GM12875 (cell line): ENCODE data around the gene CCR2.

Source experiments
- H3K4me3 ChIP-seq: one replicate; pipeline ENCODE4 v1.5.1; 2011; ENCODE audit warnings: low read depth, low read length, control low read depth
- CTCF ChIP-seq: IDR thresholded peaks from 2 replicates; pipeline ENCODE4 v1.5.1; 2011; ENCODE audit warnings: low read depth, mild to moderate bottlenecking, control low read depth, inconsistent platforms, low read length, moderate library complexity, borderline replicate concordance; ENCODE audit not compliant: insufficient read depth

The CCR2 gene

GRCh38 chr3:46353647-46354410, at the start of gene CCR2:
Gene CCR2 (plus strand): TSS chr3:46354111. CDS start chr3:46357528, 3,417 bp downstream.
- no peak within 1 kb of the TSS for H3K4me3 ChIP-seq
- TF ChIP-seq CTCF, result no peak

GRCh38 chr3:46304739-46305138, 49.2 kb upstream of the CCR2 start:
- H3K4me3 ChIP-seq, result no peak overlapping the region
- TF ChIP-seq CTCF, result no peak

GRCh38 chr3:46312991-46313390, 40.9 kb upstream of the CCR2 start:
- H3K4me3 ChIP-seq, result no peak overlapping the region
- TF ChIP-seq CTCF, result no peak

DNA sequence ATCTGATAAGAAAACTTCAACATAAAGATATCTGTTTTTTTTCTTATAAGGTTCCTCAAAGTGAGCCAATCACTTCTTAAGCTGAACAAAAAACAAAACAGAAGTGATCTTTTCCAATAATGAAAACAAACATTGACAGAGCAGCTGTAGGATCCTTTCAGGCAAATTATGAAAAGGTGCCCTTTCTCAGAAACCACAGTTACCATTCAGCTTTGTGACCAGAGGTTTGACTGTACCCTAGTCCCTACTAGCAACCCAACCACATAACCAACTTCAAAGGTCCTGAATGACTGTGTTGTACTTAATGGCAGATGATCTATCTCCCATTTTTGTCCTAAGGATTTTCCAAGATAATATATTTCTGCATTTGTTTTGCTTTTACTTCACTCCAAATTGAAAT, 39.4 kb upstream of the CCR2 start:
- H3K4me3 ChIP-seq, result no peak overlapping the region
- TF ChIP-seq CTCF, result no peak

GRCh38 chr3:46316206-46316605, 37.7 kb upstream of the CCR2 start:
- no peak for TF ChIP-seq CTCF
- H3K4me3 ChIP-seq, result no peak overlapping the region

- H3K4me3 ChIP-seq, result no peak overlapping the region
- TF ChIP-seq CTCF, result no peak
Measured at GRCh38 chr3:46318207-46318927, 35.5 kb upstream of the CCR2 start.

DNA sequence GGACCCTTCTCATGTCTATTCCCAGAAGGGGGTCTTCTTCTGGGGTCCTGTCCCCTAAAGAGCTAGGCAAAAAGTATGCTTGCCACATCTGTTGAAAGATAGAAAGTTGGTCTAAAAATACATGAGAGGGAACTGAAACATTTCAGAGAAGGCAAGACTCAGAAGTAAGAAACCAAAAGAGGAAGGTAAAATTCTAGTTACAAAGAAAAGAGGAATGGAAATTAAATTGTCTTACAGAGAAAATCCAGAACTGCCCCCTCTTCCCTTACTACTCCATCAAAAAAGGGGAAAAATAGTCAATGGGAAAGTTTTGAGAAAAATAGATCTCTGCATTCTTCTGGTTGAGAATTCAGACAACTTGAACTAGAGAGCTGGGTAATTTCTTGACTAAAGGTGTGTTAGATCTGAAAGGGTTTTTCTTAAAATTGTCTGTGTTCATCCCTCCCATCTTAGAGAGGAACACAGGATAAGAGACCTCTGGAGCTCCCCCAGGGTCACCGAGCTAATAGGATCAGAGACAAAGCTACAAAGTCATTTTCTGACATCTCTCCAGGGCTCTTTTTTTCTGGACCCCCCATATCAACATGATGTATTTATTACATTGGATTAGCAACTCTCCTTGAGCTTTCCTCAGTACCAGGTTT, 32.3 kb upstream of the CCR2 start:
- H3K4me3 ChIP-seq, result no peak overlapping the region

More for the DNA sequence above, 32.3 kb upstream of the CCR2 start:
- TF ChIP-seq CTCF, result no peak
